Natural killer cell (primary cell): ENCODE results near the gene MYH15. TPM values are rescaled to one million over a fixed set of nuclear protein-coding genes. Genes with fewer than 3 reads are reported as not detected.

ENCODE experiments used
- ATAC-seq, 3 donors: fragments of 150-1000 bp in 2 of 3; fragments of 200-7000 bp in 1 of 3; cut with Tn5 transposase; 1 replicate in 1 of 3; 2 replicates in 2 of 3; pipeline ENCODE4 v1.10.0; 2021; ENCODE audit warnings: mild to moderate bottlenecking in 2 of 3, moderate library complexity in 2 of 3
- DNase-seq, 2 donors: peaks; one replicate each; pipeline versions ENCODE4 v3.0.0 to v3.0.0-alpha.2; 2013 to 2021; ENCODE audit warnings: mixed read lengths in 1 of 2
- H3K27ac ChIP-seq: one replicate; pipeline ENCODE4 v1.5.1; 2013; ENCODE audit warnings: mild to moderate bottlenecking, low read length
- H3K27me3 ChIP-seq: one replicate; pipeline ENCODE4 v1.6.1; 2013; ENCODE audit warnings: low read length; ENCODE audit not compliant: control insufficient read depth, insufficient read depth
- H3K36me3 ChIP-seq: one replicate; pipeline ENCODE4 v1.6.1; 2013; ENCODE audit warnings: low read length; ENCODE audit not compliant: control insufficient read depth, insufficient read depth
- H3K4me1 ChIP-seq: one replicate; pipeline ENCODE4 v1.6.1; 2013; ENCODE audit warnings: low read length; ENCODE audit not compliant: control insufficient read depth, insufficient read depth
- H3K4me3 ChIP-seq: one replicate; pipeline ENCODE4 v1.5.1; 2013; ENCODE audit warnings: low read length
- H3K9me3 ChIP-seq: one replicate; pipeline ENCODE4 v1.6.1; 2013; ENCODE audit warnings: low read length; ENCODE audit not compliant: control insufficient read depth, insufficient read depth
- H3K27ac Mint-ChIP-seq, 2 donors: one replicate each; pipeline ENCODE4 v1.8.0; 2022; ENCODE audit warnings: mild to moderate bottlenecking in 2 of 2, mixed read lengths in 2 of 2, moderate library complexity in 1 of 2
- H3K27me3 Mint-ChIP-seq, 2 donors: one replicate each; pipeline ENCODE4 v1.8.0; 2022; ENCODE audit warnings: low read depth in 2 of 2, mixed read lengths in 2 of 2
- H3K36me3 Mint-ChIP-seq: one replicate; pipeline ENCODE4 v1.8.0; 2022; ENCODE audit warnings: mixed read lengths
- H3K4me1 Mint-ChIP-seq, 2 donors: one replicate each; pipeline ENCODE4 v1.8.0; 2022; ENCODE audit warnings: mixed read lengths in 2 of 2
- H3K4me3 Mint-ChIP-seq: one replicate; pipeline ENCODE4 v1.8.0; 2022; ENCODE audit warnings: mild to moderate bottlenecking, moderate library complexity, mixed read lengths
- H3K9me3 Mint-ChIP-seq, 2 donors: one replicate each; pipeline ENCODE4 v1.8.0; 2022; ENCODE audit warnings: mixed read lengths in 2 of 2
- WGBS: methylation state at CpG from one replicate; pipeline ENCODE4 v1.1.7; 2013; ENCODE audit warnings: missing lambda C conversion rate; ENCODE audit not compliant: insufficient coverage; 5-methylcytosine and 5-hydroxymethylcytosine counted together
- intact Hi-C: fragments of 100-400 bp; cut with micrococcal nuclease; formaldehyde crosslinking; loops from one replicate; pipeline ENCODE4 v1.14.2; 2022
- total RNA-seq, 4 donors: library from RNA; stranded (reverse); fragments of 120-200 nt in 1 of 4; gene quantifications; one replicate each; pipeline versions ENCODE4 v1.2.3 to v1.2.4, GENCODE V29; 2013 to 2022
- TF ChIP-seq, protein P1 (sequence below): fragments of 200-600 bp; IDR thresholded peaks from one replicate; pipeline ENCODE4 v1.8.0; 2022; ENCODE audit warnings: antibody characterized with exemption

Gene MYH15
- total RNA-seq, 3 donors from 2014 or later (not counting 1 experiment from before 2014, with no cell fraction given), result 0.05 TPM; not detected in 2

DNA sequence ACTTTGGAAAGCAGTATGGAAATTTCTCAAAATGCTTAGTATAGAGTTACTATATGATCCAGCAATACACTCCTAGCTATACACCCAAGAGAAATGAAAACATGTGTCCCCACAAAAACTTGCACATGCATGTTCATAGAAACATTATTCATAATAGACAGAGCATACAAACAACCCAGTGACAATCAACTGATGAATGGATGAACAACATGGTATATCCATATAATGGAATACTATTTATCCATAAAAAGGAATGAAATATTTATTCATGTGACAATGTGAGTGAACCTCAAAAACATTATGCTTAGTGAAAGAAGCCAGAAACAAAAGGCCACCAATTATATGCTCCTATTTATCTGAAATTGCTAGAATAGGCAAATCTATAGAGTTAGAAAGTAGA is 6.7 kb downstream of the MYH15 start:
- intact Hi-C loops, result no loop called here
- Mint-ChIP-seq H3K4me1 (no peaks in the 10 kb centered on the region), H3K27ac (no peak overlapping the region), H3K27me3 (peaks cover 7 to 16% of the 10 kb centered on the region in 2 donors), H3K36me3 (no peaks in the 10 kb centered on the region), H3K4me3 (no peak overlapping the region), H3K9me3 (no peaks in the 10 kb centered on the region)
- H3K36me3 ChIP-seq, result no peaks in the 10 kb centered on the region
- ATAC-seq (no peak), DNase-seq (no peak)
- no peak overlapping the region for H3K27ac ChIP-seq
- TF ChIP-seq, protein P1, sequence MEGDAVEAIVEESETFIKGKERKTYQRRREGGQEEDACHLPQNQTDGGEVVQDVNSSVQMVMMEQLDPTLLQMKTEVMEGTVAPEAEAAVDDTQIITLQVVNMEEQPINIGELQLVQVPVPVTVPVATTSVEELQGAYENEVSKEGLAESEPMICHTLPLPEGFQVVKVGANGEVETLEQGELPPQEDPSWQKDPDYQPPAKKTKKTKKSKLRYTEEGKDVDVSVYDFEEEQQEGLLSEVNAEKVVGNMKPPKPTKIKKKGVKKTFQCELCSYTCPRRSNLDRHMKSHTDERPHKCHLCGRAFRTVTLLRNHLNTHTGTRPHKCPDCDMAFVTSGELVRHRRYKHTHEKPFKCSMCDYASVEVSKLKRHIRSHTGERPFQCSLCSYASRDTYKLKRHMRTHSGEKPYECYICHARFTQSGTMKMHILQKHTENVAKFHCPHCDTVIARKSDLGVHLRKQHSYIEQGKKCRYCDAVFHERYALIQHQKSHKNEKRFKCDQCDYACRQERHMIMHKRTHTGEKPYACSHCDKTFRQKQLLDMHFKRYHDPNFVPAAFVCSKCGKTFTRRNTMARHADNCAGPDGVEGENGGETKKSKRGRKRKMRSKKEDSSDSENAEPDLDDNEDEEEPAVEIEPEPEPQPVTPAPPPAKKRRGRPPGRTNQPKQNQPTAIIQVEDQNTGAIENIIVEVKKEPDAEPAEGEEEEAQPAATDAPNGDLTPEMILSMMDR, result no peak
- no peaks in the 10 kb centered on the region for H3K4me1 ChIP-seq
- no peak overlapping the region for H3K4me3 ChIP-seq
- H3K27me3 ChIP-seq, result no peaks in the 10 kb centered on the region
- no peaks in the 10 kb centered on the region for H3K9me3 ChIP-seq

DNA sequence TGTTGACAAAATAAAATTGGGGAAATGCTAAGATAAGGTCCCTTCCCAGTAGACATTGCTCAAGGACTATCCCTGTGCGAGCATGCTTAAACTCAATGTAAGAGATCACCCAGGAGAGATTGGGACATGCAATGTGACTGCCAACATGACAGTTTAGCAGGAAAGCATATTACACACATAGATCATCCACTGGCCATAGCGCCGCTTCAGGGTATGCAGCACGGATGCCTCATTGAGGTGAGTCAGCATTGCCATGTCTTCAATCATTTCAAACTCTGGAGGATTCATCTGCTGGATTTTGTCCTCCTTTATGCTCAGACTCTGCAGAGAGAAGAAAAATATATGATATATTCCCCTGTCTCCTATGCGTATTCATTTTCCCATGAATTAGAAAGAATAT is 8.9 kb downstream of the MYH15 start:
- H3K27me3 ChIP-seq, result no peaks in the 10 kb centered on the region
- Mint-ChIP-seq H3K9me3 (no peaks in the 10 kb centered on the region), H3K27ac (no peak overlapping the region), H3K4me1 (no peaks in the 10 kb centered on the region), H3K36me3 (no peaks in the 10 kb centered on the region), H3K4me3 (no peak overlapping the region), H3K27me3 (peaks cover 7 to 16% of the 10 kb centered on the region in 2 donors)
- TF ChIP-seq, protein P1, result no peak
- H3K36me3 ChIP-seq, result no peaks in the 10 kb centered on the region
- no peak for DNase-seq
- H3K4me3 ChIP-seq, result no peak overlapping the region
- H3K4me1 ChIP-seq, result no peaks in the 10 kb centered on the region
- ATAC-seq, result no peak
- intact Hi-C loops, result no loop called here
- H3K9me3 ChIP-seq, result no peaks in the 10 kb centered on the region
- H3K27ac ChIP-seq, result no peak overlapping the region
- WGBS, result 97% methylated on average over 5 of the region's 5 CpGs

DNA sequence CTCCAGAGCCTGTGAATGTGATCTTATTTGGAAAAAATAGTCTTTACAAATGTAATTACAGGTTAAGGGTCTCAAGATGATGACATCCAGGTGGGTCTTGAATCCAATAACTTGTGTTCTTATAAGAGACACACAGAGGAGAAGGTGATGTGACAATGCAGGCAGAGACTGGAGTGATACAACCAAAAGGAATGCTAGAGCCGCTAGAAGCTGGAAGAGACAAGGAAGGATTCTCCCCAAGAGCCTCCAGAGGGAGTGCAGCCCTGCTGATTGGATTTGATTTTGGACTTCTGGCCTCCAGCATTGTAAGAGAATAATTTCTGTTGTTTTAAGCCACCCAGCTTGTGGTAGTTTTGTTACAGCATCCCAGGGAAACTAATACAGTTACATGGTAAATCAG is 9.7 kb downstream of the MYH15 start:
- Histone ChIP-seq H3K4me1 (no peaks in the 10 kb centered on the region), H3K27me3 (no peaks in the 10 kb centered on the region), H3K36me3 (no peaks in the 10 kb centered on the region), H3K9me3 (no peaks in the 10 kb centered on the region), H3K27ac (no peak overlapping the region), H3K4me3 (no peak overlapping the region)
- ATAC-seq, result no peak
- H3K36me3 Mint-ChIP-seq, result no peaks in the 10 kb centered on the region
- WGBS, result 100% methylated on average over 1 of the region's 1 CpG
- H3K9me3 Mint-ChIP-seq, result no peaks in the 10 kb centered on the region
- no peak for DNase-seq
- intact Hi-C loops, result no loop called here
- H3K27me3 Mint-ChIP-seq, result peaks cover 6 to 13% of the 10 kb centered on the region in 2 donors
- no peak overlapping the region for H3K4me3 Mint-ChIP-seq
- no peak overlapping the region for H3K27ac Mint-ChIP-seq
- H3K4me1 Mint-ChIP-seq, result no peaks in the 10 kb centered on the region
- TF ChIP-seq, protein P1, result no peak

DNA sequence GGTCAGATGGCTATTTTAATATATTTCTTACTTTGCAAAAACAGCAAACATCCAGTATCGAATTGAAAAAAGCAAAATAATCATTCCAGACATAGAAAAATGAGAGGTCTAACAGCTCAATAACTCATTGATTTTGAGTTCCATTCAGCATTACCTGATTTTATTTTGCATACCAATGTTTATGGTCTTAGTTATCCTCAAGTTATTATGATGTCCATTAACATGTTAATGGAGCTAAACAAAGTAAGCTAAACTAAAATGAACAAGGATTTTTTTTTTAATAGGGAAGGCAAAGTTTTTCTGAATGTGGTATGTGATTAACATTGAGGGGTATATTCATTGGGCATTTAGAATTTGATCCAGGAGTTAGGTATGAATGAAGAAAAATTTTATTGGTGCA is 13.1 kb downstream of the MYH15 start:
- DNase-seq (no peak), ATAC-seq (no peak)
- H3K36me3 Mint-ChIP-seq, result no peaks in the 10 kb centered on the region
- Histone ChIP-seq H3K36me3 (no peaks in the 10 kb centered on the region), H3K4me3 (no peak overlapping the region), H3K4me1 (no peaks in the 10 kb centered on the region), H3K27me3 (no peaks in the 10 kb centered on the region), H3K9me3 (no peaks in the 10 kb centered on the region), H3K27ac (no peak overlapping the region)
- H3K27ac Mint-ChIP-seq, result no peak overlapping the region
- H3K27me3 Mint-ChIP-seq, result peaks cover 0 to 2% of the 10 kb centered on the region in 2 donors
- TF ChIP-seq, protein P1, result no peak
- H3K9me3 Mint-ChIP-seq, result no peaks in the 10 kb centered on the region
- no peaks in the 10 kb centered on the region for H3K4me1 Mint-ChIP-seq
- no peak overlapping the region for H3K4me3 Mint-ChIP-seq
- intact Hi-C loops, result no loop called here
- WGBS, result no CpG with 5 or more reads among the region's 1 CpG
